ENCODE measurements around the gene GNLY.

The GNLY gene

DNA sequence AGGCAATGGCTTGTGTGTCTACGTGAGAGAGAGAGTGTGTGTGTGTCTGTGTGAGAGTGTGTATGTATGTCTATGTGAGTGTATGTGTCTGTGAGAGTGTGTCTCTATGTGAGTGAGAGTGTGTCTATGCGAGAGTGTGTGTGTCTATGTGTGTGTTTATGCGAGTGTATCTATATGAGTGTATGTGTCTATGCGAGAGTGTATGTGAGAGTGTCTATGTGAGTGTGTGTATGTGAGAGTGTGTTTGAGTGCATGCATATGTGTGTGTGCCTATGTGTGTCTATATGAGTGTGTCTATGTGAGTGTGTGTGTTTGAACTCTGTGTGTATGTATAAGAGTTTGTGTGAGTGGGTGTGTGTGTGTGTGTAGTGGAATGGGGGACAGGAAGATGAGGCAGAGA lies 9.8 kb upstream of the GNLY start:
- H3K9ac ChIP-seq (ENCODE audit: low read length): no peak overlapping the region
- no peak for TF ChIP-seq EZH2 (IDR thresholded peaks at IDR 0.05; ENCODE audit: borderline replicate concordance, low read length)
- TF ChIP-seq, protein P1, sequence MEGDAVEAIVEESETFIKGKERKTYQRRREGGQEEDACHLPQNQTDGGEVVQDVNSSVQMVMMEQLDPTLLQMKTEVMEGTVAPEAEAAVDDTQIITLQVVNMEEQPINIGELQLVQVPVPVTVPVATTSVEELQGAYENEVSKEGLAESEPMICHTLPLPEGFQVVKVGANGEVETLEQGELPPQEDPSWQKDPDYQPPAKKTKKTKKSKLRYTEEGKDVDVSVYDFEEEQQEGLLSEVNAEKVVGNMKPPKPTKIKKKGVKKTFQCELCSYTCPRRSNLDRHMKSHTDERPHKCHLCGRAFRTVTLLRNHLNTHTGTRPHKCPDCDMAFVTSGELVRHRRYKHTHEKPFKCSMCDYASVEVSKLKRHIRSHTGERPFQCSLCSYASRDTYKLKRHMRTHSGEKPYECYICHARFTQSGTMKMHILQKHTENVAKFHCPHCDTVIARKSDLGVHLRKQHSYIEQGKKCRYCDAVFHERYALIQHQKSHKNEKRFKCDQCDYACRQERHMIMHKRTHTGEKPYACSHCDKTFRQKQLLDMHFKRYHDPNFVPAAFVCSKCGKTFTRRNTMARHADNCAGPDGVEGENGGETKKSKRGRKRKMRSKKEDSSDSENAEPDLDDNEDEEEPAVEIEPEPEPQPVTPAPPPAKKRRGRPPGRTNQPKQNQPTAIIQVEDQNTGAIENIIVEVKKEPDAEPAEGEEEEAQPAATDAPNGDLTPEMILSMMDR (IDR thresholded peaks at IDR 0.05; ENCODE audit: low read length): no peak
- H4K20me1 ChIP-seq (ENCODE audit: insufficient read depth, low read length): no peaks in the 10 kb centered on the region
- H3K9me2 ChIP-seq (ENCODE audit: low read depth, low read length): no peaks in the 10 kb centered on the region
- H3K4me3 ChIP-seq (ENCODE audit: low read depth, low read length, poor library complexity, severe bottlenecking): no peak overlapping the region
- H3K27me3 ChIP-seq (ENCODE audit: insufficient read depth, low read length): no peaks in the 10 kb centered on the region
- no peaks in the 10 kb centered on the region for H3K9me3 ChIP-seq (ENCODE audit: low read length)
- no peaks in the 10 kb centered on the region for H3F3A ChIP-seq (ENCODE audit: insufficient read depth, low read length)
- peaks cover under 1% of the 10 kb centered on the region for H3K4me1 ChIP-seq (ENCODE audit: insufficient read depth, low read length, severe bottlenecking)
- H3K79me2 ChIP-seq (ENCODE audit: insufficient read depth, low read length): no peaks in the 10 kb centered on the region
- no peak overlapping the region for H3K4me2 ChIP-seq (ENCODE audit: low read length)
- no peak overlapping the region for H2AFZ ChIP-seq (ENCODE audit: low read length)
- no peak overlapping the region for H3K27ac ChIP-seq (ENCODE audit: low read depth, low read length, poor library complexity, severe bottlenecking)
- no peaks in the 10 kb centered on the region for H3K36me3 ChIP-seq (ENCODE audit: insufficient read depth, low read length)

DNA sequence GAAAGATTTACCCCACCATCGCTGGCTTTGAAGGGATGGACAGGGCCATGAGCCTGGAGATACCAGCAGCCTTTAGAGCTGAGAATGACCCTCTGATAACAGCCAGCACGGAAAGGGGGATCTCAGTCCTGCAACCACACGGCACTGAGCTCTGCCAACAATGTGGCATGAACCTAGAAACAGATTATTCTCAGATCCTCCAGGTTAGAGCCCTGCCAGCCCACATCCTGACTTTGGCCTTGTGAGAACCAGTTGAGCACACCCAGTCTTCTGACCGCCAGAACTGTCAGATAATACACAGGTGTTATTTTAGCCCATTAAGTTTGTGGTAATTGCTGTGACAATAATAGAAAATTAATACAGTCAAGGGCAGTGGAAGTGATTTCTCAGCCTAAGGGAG lies 9.4 kb upstream of the GNLY start:
- Histone ChIP-seq H3K9me2 (ENCODE audit: low read depth, low read length) (no peaks in the 10 kb centered on the region), H2AFZ (ENCODE audit: low read length) (no peak overlapping the region), H4K20me1 (ENCODE audit: insufficient read depth, low read length) (no peaks in the 10 kb centered on the region), H3K9me3 (ENCODE audit: low read length) (no peaks in the 10 kb centered on the region), H3K4me3 (ENCODE audit: low read depth, low read length, poor library complexity, severe bottlenecking) (no peak overlapping the region), H3F3A (ENCODE audit: insufficient read depth, low read length) (no peaks in the 10 kb centered on the region), H3K4me1 (ENCODE audit: insufficient read depth, low read length, severe bottlenecking) (no peaks in the 10 kb centered on the region), H3K27ac (ENCODE audit: low read depth, low read length, poor library complexity, severe bottlenecking) (no peak overlapping the region), H3K79me2 (ENCODE audit: insufficient read depth, low read length) (no peaks in the 10 kb centered on the region), H3K36me3 (ENCODE audit: insufficient read depth, low read length) (no peaks in the 10 kb centered on the region), H3K27me3 (ENCODE audit: insufficient read depth, low read length) (no peaks in the 10 kb centered on the region), H3K9ac (ENCODE audit: low read length) (no peak overlapping the region), H3K4me2 (ENCODE audit: low read length) (no peak overlapping the region)
- no peak for TF ChIP-seq EZH2 (IDR thresholded peaks at IDR 0.05; ENCODE audit: borderline replicate concordance, low read length)
- TF ChIP-seq, protein P1 (IDR thresholded peaks at IDR 0.05; ENCODE audit: low read length): no peak

DNA sequence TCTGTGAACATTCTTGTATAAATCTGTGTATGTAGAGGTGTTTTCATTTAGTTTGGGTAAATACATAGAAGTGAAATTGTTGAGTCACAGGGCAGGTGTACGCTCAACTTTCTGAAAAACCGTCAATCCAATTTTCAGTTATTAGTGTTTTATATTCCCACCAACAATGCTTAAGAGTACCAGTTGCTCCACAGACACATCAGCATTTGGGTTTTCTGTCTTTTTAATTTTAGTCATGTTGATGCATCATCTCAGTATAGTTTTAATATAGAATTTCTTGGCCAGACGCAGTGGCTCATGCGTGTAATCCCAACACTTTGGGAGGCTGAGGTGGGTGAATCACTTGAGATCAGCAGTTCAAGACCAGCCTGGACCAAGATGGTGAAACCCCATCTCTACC lies 3.2 kb upstream of the GNLY start:
- Histone ChIP-seq H3K27ac (ENCODE audit: low read depth, low read length, poor library complexity, severe bottlenecking) (no peak overlapping the region), H3F3A (ENCODE audit: insufficient read depth, low read length) (no peaks in the 10 kb centered on the region), H3K9me2 (ENCODE audit: low read depth, low read length) (no peaks in the 10 kb centered on the region), H3K4me3 (ENCODE audit: low read depth, low read length, poor library complexity, severe bottlenecking) (no peak overlapping the region), H3K36me3 (ENCODE audit: insufficient read depth, low read length) (no peaks in the 10 kb centered on the region), H2AFZ (ENCODE audit: low read length) (no peak overlapping the region), H3K4me1 (ENCODE audit: insufficient read depth, low read length, severe bottlenecking) (no peaks in the 10 kb centered on the region), H3K9ac (ENCODE audit: low read length) (no peak overlapping the region), H4K20me1 (ENCODE audit: insufficient read depth, low read length) (no peaks in the 10 kb centered on the region), H3K9me3 (ENCODE audit: low read length) (no peaks in the 10 kb centered on the region), H3K4me2 (ENCODE audit: low read length) (no peak overlapping the region), H3K79me2 (ENCODE audit: insufficient read depth, low read length) (no peaks in the 10 kb centered on the region), H3K27me3 (ENCODE audit: insufficient read depth, low read length) (no peaks in the 10 kb centered on the region)
- no peak for TF ChIP-seq EZH2 (IDR thresholded peaks at IDR 0.05; ENCODE audit: borderline replicate concordance, low read length)
- TF ChIP-seq, protein P1 (IDR thresholded peaks at IDR 0.05; ENCODE audit: low read length): no peak

All from OCI-LY1 (cell line).